HepG2 (cell line): Measurements from ENCODE around the gene ME2. TPM values are rescaled to one million over a fixed set of nuclear protein-coding genes. Genes with fewer than 3 reads are reported as not detected.
A peak's percentile ranks its signal among the peaks of the same experiment; 100 is the strongest.

ENCODE experiments used
- AGO1 ChIP-seq: fragments of 200-400 bp; formaldehyde crosslinking; IDR thresholded peaks from 2 replicates; pipeline ENCODE4 v1.6.1; 2017; ENCODE audit warnings: mild to moderate bottlenecking, low read depth, low read length, moderate library complexity; ENCODE audit not compliant: poor library complexity, severe bottlenecking
- ASH2L ChIP-seq: fragments of 300-600, 200-600 bp; sonication (generic); IDR thresholded peaks from 2 replicates; pipeline ENCODE4 v1.7.0; 2017; ENCODE audit warnings: low read depth, mild to moderate bottlenecking, moderate library complexity, mixed read lengths, low read length; ENCODE audit not compliant: insufficient read length
- ATF7 ChIP-seq, 2 experiments: fragments of 450-650 bp in 1 of 2; sonication (generic) in 1 of 2; formaldehyde crosslinking in 1 of 2; IDR thresholded peaks; 2 replicates each; pipeline versions ENCODE4 v1.4.0 to v1.6.1; 2016 to 2020; ENCODE audit warnings: antibody characterized with exemption in 1 of 2, mild to moderate bottlenecking in 1 of 2, missing genetic modification reagents in 1 of 2
- CHD4 ChIP-seq: fragments of 200-600 bp; sonication (generic); IDR thresholded peaks from 2 replicates; pipeline ENCODE4 v1.7.0; 2017; ENCODE audit warnings: mild to moderate bottlenecking, low read length, borderline replicate concordance
- ETV5 ChIP-seq: IDR thresholded peaks from 2 replicates; pipeline ENCODE4 v1.6.1; 2018; ENCODE audit warnings: missing biosample characterization, missing genetic modification reagents, inconsistent platforms, borderline replicate concordance
- FOXA1 ChIP-seq, 2 experiments: fragments of 450-650 bp in 1 of 2; sonication (generic) in 1 of 2; formaldehyde crosslinking in 1 of 2; IDR thresholded peaks; 2 replicates each; pipeline versions ENCODE4 v1.4.0 to v1.6.1; 2016 to 2020; ENCODE audit warnings: missing genetic modification reagents in 1 of 2
- NFIC ChIP-seq: IDR thresholded peaks from 2 replicates; pipeline ENCODE4 v1.6.1; 2012; ENCODE audit warnings: mild to moderate bottlenecking, low read length, inconsistent platforms
- TAF15 ChIP-seq: fragments of 200-400 bp; formaldehyde crosslinking; IDR thresholded peaks from one replicate; pipeline ENCODE4 v1.6.1; 2018; ENCODE audit warnings: mild to moderate bottlenecking, low read depth, low read length; ENCODE audit not compliant: poor library complexity, severe bottlenecking
- TMF1 ChIP-seq: sonication (generic); formaldehyde crosslinking; IDR thresholded peaks from 2 replicates; pipeline ENCODE4 v1.8.1; 2022; ENCODE audit warnings: low read depth, missing genetic modification reagents
- ZMYM2 ChIP-seq: sonication (generic); formaldehyde crosslinking; IDR thresholded peaks from 2 replicates; pipeline ENCODE4 v1.8.0; 2022; ENCODE audit warnings: mild to moderate bottlenecking, missing genetic modification reagents
- ZNF234 ChIP-seq: sonication (generic); formaldehyde crosslinking; conservative IDR thresholded peaks from 2 replicates; pipeline ENCODE4 v1.5.1; 2020; ENCODE audit warnings: mild to moderate bottlenecking, missing genetic modification reagents
- ZNF496 ChIP-seq: sonication (generic); formaldehyde crosslinking; IDR thresholded peaks from 2 replicates; pipeline ENCODE4 v1.8.1; 2023; ENCODE audit warnings: mild to moderate bottlenecking, moderate library complexity, missing genetic modification reagents; ENCODE audit not compliant: insufficient replicate concordance
- ZNF605 ChIP-seq: sonication (generic); formaldehyde crosslinking; IDR thresholded peaks from 2 replicates; pipeline ENCODE4 v1.8.0; 2022; ENCODE audit warnings: mild to moderate bottlenecking, missing genetic modification reagents
- ZNF713 ChIP-seq: sonication (generic); formaldehyde crosslinking; IDR thresholded peaks from 2 replicates; pipeline ENCODE4 v1.4.0; 2020; ENCODE audit warnings: mild to moderate bottlenecking, missing genetic modification reagents
- polyA plus RNA-seq, 8 experiments: library from polyadenylated mRNA; depleted of rRNA in 3 of 8; stranded (reverse) in 7 of 8; unstranded in 1 of 8; fragments of >200 nt; fragmentation: Illumina TruSeq in 4 of 8; extraction: Trizol in 4 of 8; gene quantifications; 2 replicates each; pipeline versions ENCODE4 v1.2.1 to v1.2.3, GENCODE V29; 2011 to 2016; ENCODE audit warnings: low read depth in 4 of 8, missing spikeins in 1 of 8, mixed read lengths in 1 of 8; ENCODE audit not compliant: insufficient read depth in 1 of 8
- total RNA-seq, 5 experiments: library from RNA; depleted of rRNA; stranded (reverse); fragments of >200 nt; fragmentation: Illumina TruSeq; extraction: Trizol; gene quantifications; 2 replicates each; pipeline ENCODE4 v1.2.3, GENCODE V29; 2016; ENCODE audit warnings: low read depth in 1 of 5
- TF ChIP-seq, protein P1 (sequence below): sonication (generic); formaldehyde crosslinking; conservative IDR thresholded peaks from 2 replicates; pipeline ENCODE4 v1.8.0; 2022; ENCODE audit warnings: missing genetic modification reagents
- TF ChIP-seq, protein P2 (sequence below): sonication (generic); formaldehyde crosslinking; IDR thresholded peaks from 2 replicates; pipeline ENCODE4 v1.9.0; 2021; ENCODE audit warnings: missing genetic modification reagents, mild to moderate bottlenecking, borderline replicate concordance
- TF ChIP-seq, protein P3 (sequence below): sonication (generic); formaldehyde crosslinking; IDR thresholded peaks from 2 replicates; pipeline ENCODE4 v1.4.0; 2020; ENCODE audit warnings: missing genetic modification reagents, borderline replicate concordance
- TF ChIP-seq, protein P4 (sequence below): sonication (generic); formaldehyde crosslinking; IDR thresholded peaks from 2 replicates; pipeline ENCODE4 v1.4.0; 2020; ENCODE audit warnings: missing genetic modification reagents, borderline replicate concordance

ME2 gene
- total and polyA plus RNA-seq, 2 of the 13 experiments (the other 11 are each of a cell fraction or from before 2014, with no cell fraction given): 17.3 to 20.6 TPM

DNA sequence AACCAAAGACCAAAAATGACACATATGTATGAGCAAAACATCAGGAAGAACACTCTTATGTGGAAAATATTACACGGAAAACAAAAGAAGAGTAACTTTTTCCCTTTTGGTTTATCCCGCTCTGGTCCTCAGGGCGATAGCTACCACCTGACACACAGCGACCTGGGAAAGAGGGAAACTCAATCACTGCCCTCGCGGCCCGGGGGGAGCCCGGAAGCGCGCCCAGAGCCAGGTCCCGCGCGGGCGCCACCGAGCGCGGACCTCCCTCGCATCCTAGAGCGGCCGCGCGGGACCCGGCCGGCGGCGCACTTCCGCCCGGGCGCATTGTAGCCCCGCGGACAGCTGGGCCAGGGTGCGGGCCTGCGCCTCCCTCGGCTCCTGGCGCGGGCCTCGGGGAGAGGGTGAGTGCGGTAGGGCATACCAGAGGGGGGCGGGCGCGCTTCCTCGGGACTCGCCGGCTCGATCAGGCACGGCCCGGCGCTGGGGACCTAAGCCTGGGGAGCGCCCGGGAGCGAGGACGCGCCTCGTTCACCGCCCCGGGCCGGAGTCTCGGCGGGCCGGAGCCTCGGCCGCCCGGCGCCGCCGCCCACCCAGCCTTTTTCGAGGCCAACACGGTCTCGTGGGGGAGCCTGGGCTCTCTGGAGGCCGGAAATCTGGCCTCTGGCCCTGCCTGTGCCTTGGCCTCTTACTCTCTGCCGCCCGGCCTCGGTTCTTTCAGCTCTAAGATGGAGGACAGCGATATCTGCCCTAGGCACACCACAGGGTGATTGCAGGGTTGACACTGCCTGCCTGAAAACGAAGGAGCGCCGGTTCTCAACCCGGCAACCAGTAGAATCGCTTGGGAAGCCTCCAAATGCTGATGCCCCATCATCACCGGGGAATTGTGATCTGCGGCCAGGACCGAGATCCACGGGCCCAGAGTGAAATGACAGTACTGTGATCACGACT is 89.1 kb downstream of the ME2 start, which contains the start of gene ELAC1 (continued):
- TF ChIP-seq, protein P1, sequence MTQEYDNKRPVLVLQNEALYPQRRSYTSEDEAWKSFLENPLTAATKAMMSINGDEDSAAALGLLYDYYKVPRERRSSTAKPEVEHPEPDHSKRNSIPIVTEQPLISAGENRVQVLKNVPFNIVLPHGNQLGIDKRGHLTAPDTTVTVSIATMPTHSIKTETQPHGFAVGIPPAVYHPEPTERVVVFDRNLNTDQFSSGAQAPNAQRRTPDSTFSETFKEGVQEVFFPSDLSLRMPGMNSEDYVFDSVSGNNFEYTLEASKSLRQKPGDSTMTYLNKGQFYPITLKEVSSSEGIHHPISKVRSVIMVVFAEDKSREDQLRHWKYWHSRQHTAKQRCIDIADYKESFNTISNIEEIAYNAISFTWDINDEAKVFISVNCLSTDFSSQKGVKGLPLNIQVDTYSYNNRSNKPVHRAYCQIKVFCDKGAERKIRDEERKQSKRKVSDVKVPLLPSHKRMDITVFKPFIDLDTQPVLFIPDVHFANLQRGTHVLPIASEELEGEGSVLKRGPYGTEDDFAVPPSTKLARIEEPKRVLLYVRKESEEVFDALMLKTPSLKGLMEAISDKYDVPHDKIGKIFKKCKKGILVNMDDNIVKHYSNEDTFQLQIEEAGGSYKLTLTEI (CRISPR knock-in tag): no peak
- no peak for TF ChIP-seq ZNF713
- TF ChIP-seq, protein P2, sequence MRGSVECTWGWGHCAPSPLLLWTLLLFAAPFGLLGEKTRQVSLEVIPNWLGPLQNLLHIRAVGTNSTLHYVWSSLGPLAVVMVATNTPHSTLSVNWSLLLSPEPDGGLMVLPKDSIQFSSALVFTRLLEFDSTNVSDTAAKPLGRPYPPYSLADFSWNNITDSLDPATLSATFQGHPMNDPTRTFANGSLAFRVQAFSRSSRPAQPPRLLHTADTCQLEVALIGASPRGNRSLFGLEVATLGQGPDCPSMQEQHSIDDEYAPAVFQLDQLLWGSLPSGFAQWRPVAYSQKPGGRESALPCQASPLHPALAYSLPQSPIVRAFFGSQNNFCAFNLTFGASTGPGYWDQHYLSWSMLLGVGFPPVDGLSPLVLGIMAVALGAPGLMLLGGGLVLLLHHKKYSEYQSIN (CRISPR knock-in tag): no peak
- TF ChIP-seq FOXA1 (IDR thresholded peaks at IDR 0.05): no peak
- TF ChIP-seq FOXA1 (CRISPR knock-in tag; IDR thresholded peaks at IDR 0.05): no peak
- TF ChIP-seq TMF1: peak; percentile 81; the same call in 1 of the 2 replicates
- TF ChIP-seq ZMYM2: no peak
- no peak for TF ChIP-seq TAF15
- TF ChIP-seq AGO1: no peak
- peak; percentile 85; the same call in 1 of the 2 replicates for TF ChIP-seq ETV5 (CRISPR knock-in tag)
- no peak for TF ChIP-seq ATF7 (IDR thresholded peaks at IDR 0.05)
- no peak; the same call in 1 of the 2 replicates for TF ChIP-seq ATF7 (CRISPR knock-in tag; IDR thresholded peaks at IDR 0.05)
- TF ChIP-seq, protein P3, sequence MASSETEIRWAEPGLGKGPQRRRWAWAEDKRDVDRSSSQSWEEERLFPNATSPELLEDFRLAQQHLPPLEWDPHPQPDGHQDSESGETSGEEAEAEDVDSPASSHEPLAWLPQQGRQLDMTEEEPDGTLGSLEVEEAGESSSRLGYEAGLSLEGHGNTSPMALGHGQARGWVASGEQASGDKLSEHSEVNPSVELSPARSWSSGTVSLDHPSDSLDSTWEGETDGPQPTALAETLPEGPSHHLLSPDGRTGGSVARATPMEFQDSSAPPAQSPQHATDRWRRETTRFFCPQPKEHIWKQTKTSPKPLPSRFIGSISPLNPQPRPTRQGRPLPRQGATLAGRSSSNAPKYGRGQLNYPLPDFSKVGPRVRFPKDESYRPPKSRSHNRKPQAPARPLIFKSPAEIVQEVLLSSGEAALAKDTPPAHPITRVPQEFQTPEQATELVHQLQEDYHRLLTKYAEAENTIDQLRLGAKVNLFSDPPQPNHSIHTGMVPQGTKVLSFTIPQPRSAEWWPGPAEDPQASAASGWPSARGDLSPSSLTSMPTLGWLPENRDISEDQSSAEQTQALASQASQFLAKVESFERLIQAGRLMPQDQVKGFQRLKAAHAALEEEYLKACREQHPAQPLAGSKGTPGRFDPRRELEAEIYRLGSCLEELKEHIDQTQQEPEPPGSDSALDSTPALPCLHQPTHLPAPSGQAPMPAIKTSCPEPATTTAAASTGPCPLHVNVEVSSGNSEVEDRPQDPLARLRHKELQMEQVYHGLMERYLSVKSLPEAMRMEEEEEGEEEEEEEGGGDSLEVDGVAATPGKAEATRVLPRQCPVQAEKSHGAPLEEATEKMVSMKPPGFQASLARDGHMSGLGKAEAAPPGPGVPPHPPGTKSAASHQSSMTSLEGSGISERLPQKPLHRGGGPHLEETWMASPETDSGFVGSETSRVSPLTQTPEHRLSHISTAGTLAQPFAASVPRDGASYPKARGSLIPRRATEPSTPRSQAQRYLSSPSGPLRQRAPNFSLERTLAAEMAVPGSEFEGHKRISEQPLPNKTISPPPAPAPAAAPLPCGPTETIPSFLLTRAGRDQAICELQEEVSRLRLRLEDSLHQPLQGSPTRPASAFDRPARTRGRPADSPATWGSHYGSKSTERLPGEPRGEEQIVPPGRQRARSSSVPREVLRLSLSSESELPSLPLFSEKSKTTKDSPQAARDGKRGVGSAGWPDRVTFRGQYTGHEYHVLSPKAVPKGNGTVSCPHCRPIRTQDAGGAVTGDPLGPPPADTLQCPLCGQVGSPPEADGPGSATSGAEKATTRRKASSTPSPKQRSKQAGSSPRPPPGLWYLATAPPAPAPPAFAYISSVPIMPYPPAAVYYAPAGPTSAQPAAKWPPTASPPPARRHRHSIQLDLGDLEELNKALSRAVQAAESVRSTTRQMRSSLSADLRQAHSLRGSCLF (CRISPR knock-in tag): no peak
- no peak; the same call in 1 of the 2 replicates for TF ChIP-seq ZNF234 (CRISPR knock-in tag)
- TF ChIP-seq ZNF605 (CRISPR knock-in tag): 0 out of 2 replicates have a peak, but pooled peaks have one; percentile 55
- no peak for TF ChIP-seq ZNF496 (CRISPR knock-in tag)
- TF ChIP-seq, protein P4, sequence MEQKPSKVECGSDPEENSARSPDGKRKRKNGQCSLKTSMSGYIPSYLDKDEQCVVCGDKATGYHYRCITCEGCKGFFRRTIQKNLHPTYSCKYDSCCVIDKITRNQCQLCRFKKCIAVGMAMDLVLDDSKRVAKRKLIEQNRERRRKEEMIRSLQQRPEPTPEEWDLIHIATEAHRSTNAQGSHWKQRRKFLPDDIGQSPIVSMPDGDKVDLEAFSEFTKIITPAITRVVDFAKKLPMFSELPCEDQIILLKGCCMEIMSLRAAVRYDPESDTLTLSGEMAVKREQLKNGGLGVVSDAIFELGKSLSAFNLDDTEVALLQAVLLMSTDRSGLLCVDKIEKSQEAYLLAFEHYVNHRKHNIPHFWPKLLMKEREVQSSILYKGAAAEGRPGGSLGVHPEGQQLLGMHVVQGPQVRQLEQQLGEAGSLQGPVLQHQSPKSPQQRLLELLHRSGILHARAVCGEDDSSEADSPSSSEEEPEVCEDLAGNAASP (CRISPR knock-in tag): no peak
- no peak for TF ChIP-seq NFIC
- no peak for TF ChIP-seq CHD4
- TF ChIP-seq ASH2L: peak; percentile 75
